NB4 (cell line): ENCODE measurements around the gene FNBP1L.
A peak's percentile ranks its signal among the peaks of the same experiment; 100 is the strongest.
"Not testable (repeated sequence)": the region's sequence is repeated elsewhere in the genome, so short reads cannot be mapped to it uniquely, and the experiment has no call there.

Experiments used
- DNase-seq: peaks from one replicate; pipeline ENCODE4 v3.0.0; 2010; ENCODE audit warnings: low read depth
- H3K4me3 ChIP-seq: one replicate; pipeline ENCODE4 v1.5.1; 2011; ENCODE audit warnings: mild to moderate bottlenecking, low read depth, low read length, moderate library complexity
- CTCF ChIP-seq: IDR thresholded peaks from one replicate; pipeline ENCODE4 v1.5.1; 2012; ENCODE audit warnings: low read depth, low read length
- MAX ChIP-seq: IDR thresholded peaks from 2 replicates; pipeline ENCODE4 v1.6.1; 2011; ENCODE audit warnings: low read depth, low read length
- MYC ChIP-seq: IDR thresholded peaks from 2 replicates; pipeline ENCODE4 v1.6.1; 2011; ENCODE audit warnings: low read depth, low read length
- POLR2A ChIP-seq: IDR thresholded peaks from 2 replicates; pipeline ENCODE4 v1.6.1; 2011; ENCODE audit warnings: mild to moderate bottlenecking; ENCODE audit not compliant: insufficient read length; ENCODE audit errors: extremely low read depth

FNBP1L gene

GRCh38 chr1:93546162-93546863 is 98.4 kb downstream of the FNBP1L start:
- H3K4me3 ChIP-seq: no peak overlapping the region
- no peak for DNase-seq
- TF ChIP-seq POLR2A: no peak
- TF ChIP-seq CTCF: no peak
- no peak for TF ChIP-seq MYC
- no peak for TF ChIP-seq MAX

- H3K4me3 ChIP-seq: no peak overlapping the region
- peak; percentile 20 for DNase-seq
- no peak for TF ChIP-seq MAX
- TF ChIP-seq MYC: no peak
- TF ChIP-seq CTCF: no peak
- no peak for TF ChIP-seq POLR2A
Measured at GRCh38 chr1:93549131-93549530, 101.2 kb downstream of the FNBP1L start.

GRCh38 chr1:93549811-93550210 is 101.9 kb downstream of the FNBP1L start:
- peak; percentile 28 for DNase-seq
- H3K4me3 ChIP-seq: no peak overlapping the region
- TF ChIP-seq MYC (no peak), MAX (no peak), POLR2A (no peak), CTCF (no peak)

- TF ChIP-seq POLR2A (no peak), MAX (peak; percentile 74; the same call in 1 of the 2 replicates), MYC (peak; percentile 29; the same call in 1 of the 2 replicates)
- DNase-seq: peak; percentile 76
- H3K4me3 ChIP-seq: no peak overlapping the region
Measured at GRCh38 chr1:93552741-93553455, 105.0 kb downstream of the FNBP1L start.

GRCh38 chr1:93553886-93554490 is 106.1 kb downstream of the FNBP1L start:
- not testable (repeated sequence) for H3K4me3 ChIP-seq, DNase-seq

GRCh38 chr1:93554883-93555872 is 107.3 kb downstream of the FNBP1L start:
- TF ChIP-seq CTCF (no peak), MAX (no peak)
- H3K4me3 ChIP-seq: no peak overlapping the region
- peak; percentile 11 for DNase-seq
